Measurements from ENCODE around the gene RPIA. TPM values are rescaled to one million over a fixed set of nuclear protein-coding genes. Genes with fewer than 3 reads are reported as not detected.
"Not testable (repeated sequence)": the region's sequence is repeated elsewhere in the genome, so short reads cannot be mapped to it uniquely, and the experiment has no call there.

Gene RPIA
- total RNA-seq, 1 experiment from 2014 or later = 7.1 TPM

DNA sequence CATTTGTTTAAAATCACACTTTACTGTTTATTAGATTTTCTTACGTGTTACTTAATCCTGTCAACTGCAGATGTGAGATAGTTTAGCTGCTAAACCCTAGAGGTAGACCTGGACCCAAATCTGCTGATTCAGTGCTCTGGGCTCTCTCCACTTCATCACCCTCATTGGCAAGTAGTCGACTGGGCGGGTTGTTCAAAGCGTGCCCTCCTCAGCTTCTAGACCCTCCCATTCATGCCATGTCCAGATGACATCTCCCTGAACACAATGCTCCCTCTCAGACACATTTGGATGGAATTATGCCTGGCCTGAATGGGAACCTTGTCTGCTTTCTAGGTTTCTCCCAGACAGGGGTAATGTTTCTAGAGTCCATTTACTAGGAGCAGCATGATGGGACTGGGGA lies 43.7 kb downstream of the RPIA start:
- no peak for DNase-seq (ENCODE audit: low read depth)

GRCh38 chr2:88735853-88736252 lies 44.4 kb downstream of the RPIA start:
- peak; percentile 49 for DNase-seq (ENCODE audit: low read depth)

- DNase-seq (ENCODE audit: low read depth) = no peak
Observed at GRCh38 chr2:88736437-88736836, 45.0 kb downstream of the RPIA start.

DNA sequence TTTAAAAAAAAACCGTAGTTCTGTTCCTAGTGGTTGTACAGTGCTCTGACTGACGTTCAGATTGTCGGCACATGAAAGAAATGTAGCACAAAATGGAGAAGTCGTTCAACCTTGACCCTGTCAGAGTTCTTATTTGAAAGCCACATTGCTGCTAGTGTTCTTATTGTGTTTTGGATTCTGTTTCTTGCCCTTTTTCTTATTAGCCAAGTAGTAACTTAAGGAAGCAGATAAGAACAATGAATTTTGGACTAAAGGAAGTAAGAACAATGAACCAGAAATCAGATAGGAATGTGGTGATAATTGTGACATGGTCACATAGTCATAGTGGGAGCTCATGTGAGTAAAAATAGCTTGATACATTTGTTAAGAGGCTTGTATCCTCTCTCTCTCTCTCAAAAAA lies 45.9 kb downstream of the RPIA start:
- DNase-seq (ENCODE audit: low read depth) = peak; percentile 54

GRCh38 chr2:88738271-88738670 lies 46.8 kb downstream of the RPIA start:
- DNase-seq (ENCODE audit: low read depth) = peak; percentile 61

- peak; percentile 60 for DNase-seq (ENCODE audit: low read depth)
Observed at GRCh38 chr2:88739985-88740600, 48.6 kb downstream of the RPIA start.

- no peak for DNase-seq (ENCODE audit: low read depth)
Observed at GRCh38 chr2:88746929-88747490, 55.5 kb downstream of the RPIA start.

DNA sequence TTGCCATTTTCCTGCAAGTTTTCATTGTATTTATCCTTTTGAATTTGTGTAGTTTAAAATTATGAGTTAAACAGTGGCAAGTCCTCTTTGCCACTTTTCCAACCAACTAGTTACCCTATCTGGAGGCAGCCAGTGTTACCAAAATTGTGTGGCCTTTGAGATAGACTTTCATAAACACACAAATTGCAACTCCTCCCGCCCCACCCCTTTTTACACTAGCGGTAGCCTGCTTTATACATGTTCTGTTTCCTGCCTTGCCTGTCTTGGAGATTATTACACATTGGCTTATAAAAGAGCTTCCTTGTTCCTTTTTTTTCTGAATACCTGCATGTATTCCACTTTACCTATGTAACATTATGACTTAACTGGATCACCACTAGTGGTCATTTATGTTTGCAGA lies 56.5 kb downstream of the RPIA start:
- DNase-seq (ENCODE audit: low read depth) = no peak

DNA sequence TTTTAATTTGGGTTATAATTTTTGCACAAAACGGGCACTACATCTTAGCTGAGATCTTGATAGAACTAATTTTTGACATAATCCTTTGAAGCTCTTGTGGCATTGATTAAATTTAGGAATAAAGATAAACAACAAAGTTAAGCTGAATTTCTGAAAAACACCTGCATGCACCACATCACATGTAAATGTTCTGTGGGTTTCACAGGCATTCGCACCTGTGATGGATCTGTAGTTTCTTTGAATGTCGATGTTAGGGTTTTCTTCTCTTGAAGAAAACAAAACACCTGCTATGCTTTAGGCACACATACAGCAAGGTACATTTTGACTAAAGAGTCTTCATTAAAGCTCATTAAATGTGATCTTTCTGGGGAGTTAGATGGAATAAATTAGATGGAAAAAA lies 60.3 kb downstream of the RPIA start:
- DNase-seq (ENCODE audit: low read depth) = no peak

- DNase-seq (ENCODE audit: low read depth) = peak; percentile 10
Observed at GRCh38 chr2:88753833-88754584, 62.5 kb downstream of the RPIA start.

- no peak for DNase-seq (ENCODE audit: low read depth)
Observed at GRCh38 chr2:88754585-88755320, 63.3 kb downstream of the RPIA start.

DNA sequence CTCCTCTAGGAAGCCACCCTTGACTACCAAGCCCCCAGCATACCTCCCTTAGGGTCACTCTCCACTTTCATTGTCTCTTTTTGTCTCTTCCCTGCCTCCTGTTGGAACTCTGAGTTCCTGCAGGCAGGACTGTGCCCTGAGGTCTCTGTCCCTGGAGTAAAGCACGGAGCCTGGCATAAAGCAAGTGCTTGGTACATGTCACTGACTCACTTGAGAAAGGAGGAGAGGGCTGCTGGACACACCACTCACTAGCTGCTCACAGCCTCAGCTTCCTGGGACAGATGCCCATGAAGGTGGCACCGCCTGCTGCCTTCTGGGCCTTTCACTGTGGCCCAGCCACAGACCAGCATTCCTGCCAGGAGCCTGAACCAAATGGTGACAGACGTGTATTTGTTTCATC lies 64.4 kb downstream of the RPIA start:
- DNase-seq (ENCODE audit: low read depth) = no peak

- no peak for DNase-seq (ENCODE audit: low read depth)
Observed at GRCh38 chr2:88757025-88757424, 65.6 kb downstream of the RPIA start.

DNA sequence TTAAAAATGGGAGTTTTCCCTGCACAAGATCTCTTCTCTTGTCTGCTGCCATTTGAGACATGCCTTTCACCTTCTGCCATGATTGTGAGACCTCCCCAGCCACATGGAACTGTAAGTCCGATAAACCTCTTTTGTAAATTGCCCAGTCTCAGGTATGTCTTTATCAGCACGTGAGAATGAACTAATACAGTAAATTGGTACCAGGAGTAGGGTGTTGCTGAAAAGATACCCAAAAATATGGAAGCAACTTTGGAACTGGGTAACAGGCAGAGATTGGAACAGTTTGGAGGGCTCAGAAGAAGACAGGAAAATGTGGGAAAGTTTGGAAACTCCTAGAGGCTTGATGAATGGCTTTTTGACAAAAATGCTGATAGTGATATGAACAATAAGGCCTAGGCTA lies 67.2 kb downstream of the RPIA start:
- not testable (repeated sequence) for DNase-seq (ENCODE audit: low read depth)

- DNase-seq (ENCODE audit: low read depth) = peak; percentile 2
Observed at GRCh38 chr2:88760819-88761598, 69.5 kb downstream of the RPIA start.

- no peak for DNase-seq (ENCODE audit: low read depth)
Observed at GRCh38 chr2:88764141-88764849, 72.8 kb downstream of the RPIA start.

- DNase-seq (ENCODE audit: low read depth) = no peak
Observed at GRCh38 chr2:88764850-88765153, 73.3 kb downstream of the RPIA start.

DNA sequence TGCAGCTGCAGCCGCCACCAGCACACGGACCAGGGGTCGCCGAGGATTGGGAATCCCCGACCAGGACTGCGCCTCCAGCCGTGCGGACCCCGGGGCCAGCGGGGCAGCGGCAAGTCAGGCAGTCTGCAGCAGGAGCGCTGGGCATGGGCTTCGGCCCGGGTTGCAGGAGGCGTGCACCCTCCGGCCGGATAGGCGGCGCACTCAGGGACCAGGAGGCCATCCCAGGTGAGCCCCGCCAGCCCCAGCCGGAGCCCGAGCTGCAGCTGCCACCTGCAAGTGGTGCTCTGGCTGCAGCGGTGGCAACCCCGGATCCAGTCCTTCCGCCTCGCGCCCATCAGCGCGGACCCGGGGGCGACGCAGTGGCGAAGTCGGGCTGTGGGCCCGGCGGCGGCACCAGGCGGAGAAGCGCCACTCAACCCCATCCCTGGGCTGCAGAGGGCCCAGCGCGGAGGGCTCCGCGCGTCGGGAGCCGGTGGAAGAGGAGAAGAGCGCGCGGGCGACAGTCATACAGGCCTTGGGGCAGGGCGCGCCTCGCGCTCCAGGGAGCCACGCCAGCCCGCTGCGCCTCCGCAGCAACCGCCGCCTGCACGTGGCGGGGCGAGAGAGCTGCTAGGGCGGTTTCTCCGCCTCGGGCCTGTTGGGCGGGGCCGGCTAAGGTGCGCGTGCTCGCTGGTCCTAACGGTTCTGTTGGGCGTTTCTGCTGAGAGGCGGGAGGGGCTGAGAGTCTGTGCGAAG lies 73.8 kb downstream of the RPIA start:
- DNase-seq (ENCODE audit: low read depth) = no peak

DNA sequence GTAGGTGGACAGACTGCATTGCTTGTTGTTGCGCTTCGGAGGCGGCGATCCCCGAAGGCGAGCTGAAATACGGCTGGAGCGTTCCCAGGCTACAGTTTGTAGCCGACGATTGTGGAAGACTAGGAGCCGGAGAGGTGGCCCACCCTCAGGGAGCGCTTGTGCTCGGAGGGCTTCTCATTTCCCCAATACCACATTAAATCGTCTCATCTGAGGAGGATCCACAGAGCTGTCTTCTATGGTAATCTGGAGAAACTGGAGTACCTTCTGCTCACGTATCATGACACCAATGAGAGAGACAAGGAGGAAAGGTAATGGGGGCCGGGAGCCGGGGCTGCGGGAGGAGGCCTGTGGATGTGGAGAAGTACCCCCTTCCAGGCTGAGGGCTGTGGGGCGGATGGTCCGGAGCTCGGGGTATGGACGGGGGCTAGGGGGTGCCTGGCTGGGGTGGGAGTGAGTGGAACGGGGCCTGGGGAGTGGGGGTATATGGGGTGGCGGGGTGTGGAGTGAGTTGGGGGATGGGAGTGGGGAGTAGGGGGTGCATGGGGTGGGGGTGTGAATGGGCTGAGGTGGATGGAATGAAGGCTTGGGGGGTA lies 74.5 kb downstream of the RPIA start:
- DNase-seq (ENCODE audit: low read depth) = not testable (repeated sequence)

DNA sequence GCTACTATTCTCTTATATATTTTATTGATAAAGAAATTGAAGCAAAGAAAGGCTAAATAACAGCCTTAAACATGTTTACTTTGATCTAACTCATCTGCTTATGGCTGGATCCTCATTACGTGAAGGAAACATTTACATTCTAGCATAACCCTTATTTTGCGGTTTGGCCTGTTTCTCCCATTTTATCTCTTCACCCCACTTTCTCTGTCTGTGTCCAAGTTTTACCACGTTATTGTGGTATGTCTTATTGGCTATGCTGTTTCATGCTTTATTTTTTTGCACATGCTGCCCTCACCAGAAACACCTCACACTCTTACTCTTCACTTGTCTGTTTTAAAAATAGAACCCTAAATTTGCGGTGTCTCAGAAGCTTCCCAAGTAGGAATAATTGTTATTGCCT lies 78.5 kb downstream of the RPIA start:
- no peak for DNase-seq (ENCODE audit: low read depth)

All from M059J (cell line).